Iris pigment epithelial cell (primary cell): ENCODE results near the gene FLNB.
"Not testable (repeated sequence)": the region's sequence is repeated elsewhere in the genome, so short reads cannot be mapped to it uniquely, and the experiment has no call there.

Experiments
- DNase-seq: peaks from one replicate; pipeline ENCODE4 v3.0.0-alpha.2; 2011; ENCODE audit warnings: low read depth

FLNB gene

DNA sequence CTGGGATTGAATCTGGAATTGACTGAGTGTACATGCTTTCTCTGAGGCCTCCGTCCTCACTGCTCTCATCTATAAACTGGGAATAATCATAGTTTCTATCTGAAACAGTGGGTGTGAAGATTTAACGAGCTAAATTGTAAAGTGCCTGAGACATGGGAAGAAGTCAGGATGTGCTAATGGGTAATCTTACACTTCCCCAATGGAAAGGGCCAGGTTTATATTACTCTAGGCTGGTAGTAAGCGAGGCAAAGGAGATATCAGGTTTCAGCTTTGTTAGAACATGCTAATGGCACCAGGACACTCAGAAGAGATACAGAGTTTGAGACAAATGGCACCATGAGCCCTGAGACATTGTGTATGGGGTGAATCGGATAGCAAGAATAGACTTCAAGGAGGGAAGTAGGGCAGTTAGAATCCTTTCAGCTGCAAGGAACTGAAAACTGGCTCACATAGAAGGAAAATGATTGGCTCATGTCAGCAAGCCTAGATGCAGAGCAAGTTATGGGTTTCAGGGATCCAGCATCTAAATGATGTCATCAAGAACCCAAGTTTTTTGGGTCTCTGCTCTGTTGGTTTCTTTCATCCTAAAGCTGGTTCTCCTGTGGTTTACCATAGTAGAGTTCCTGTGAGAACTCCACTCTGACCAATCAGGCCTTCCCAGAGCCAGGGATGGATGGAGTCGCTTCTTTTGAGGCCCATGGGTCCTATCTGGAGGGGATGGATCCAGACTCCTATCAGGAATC is 21.8 kb downstream of the FLNB start:
- DNase-seq = no peak

DNA sequence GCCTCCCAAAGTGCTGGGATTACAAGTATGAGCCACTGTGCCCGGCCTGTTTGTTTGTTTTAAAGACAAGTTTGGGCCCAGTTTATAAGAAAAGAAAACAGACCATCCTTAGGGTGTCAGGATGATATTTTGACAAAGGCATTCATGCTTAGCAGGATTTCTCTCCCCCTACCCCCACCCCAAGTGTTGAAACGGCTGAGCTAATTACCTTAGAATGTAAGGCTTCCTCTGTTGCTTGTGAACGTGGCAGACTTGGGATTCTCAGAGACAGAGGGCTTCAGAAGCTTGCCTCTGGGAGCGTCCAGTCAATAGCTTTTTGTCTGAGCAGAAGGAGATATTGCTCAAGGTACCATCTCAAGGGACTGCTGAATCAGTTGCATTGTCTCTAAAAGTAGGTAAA is 24.0 kb downstream of the FLNB start:
- peak; percentile 86 for DNase-seq

DNA sequence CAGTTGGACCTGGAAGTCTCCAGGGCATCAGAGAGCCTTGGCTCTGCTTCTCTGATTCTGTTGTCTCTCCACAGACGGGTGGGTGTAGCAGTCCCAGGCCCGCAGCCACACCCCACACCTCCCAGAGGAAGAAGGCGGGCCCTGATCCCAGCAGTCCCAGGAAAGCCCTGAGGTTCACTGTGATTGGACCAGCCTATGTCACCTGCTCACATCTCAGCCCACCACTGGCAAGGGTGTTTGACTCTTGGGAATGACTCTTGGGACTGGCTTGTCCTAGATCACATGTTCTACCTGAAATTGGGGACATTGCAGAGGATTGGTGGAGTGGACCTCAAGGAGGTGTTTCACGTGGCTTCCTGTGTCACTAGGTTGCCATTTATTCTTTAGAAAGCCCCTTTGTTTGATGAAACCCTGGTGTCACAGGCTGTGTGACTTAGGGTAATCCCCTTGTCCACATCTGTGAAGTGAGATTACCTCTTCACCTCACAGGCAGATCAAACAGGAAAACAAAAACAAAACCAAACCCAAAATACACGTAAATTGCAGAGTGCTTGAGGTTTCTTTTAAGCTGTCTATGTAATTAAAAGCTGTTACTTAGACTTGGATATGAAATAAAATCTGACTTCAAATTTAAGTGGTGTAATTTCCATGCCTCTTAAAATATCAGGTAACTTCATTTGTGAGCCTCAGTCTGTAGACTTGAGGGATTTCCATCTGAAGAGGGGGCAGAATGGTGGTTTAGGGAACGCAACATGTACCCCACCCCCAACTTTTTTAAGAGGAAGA is 26.7 kb downstream of the FLNB start:
- DNase-seq = no peak

DNA sequence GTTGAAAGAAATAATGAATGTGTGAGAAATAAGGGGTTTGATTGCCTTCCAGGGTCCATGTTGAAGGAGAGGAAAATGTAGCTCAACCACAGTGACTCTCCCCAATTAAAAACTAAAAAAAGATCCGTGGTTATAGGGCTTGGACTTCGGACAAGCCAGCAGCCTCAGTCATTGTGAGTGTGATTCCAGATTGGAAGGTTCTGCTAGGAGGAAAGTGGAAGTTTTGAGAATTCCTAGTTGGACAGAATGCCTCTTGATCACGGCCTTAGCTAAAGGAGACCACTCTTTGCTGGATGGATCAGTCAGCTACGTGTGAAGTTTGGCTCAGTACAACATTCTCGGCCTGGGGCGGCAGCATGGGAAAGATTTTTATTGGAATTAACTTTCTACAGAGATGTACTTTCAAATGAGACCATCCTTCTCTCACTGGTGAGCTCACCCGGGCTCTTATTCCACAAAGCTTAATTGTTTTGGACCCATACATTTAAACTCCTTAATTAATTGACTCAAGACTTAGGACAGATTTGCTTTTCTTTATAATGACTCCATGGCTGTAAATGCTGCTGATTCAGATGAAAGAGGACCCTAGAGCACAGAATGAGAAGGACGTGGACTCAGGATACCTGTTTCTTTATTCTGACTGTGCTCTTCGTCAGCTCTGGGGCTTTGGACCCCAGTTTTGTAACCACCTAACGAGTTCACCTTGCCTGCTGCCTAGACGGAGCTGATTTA is 27.5 kb downstream of the FLNB start:
- DNase-seq = no peak

DNA sequence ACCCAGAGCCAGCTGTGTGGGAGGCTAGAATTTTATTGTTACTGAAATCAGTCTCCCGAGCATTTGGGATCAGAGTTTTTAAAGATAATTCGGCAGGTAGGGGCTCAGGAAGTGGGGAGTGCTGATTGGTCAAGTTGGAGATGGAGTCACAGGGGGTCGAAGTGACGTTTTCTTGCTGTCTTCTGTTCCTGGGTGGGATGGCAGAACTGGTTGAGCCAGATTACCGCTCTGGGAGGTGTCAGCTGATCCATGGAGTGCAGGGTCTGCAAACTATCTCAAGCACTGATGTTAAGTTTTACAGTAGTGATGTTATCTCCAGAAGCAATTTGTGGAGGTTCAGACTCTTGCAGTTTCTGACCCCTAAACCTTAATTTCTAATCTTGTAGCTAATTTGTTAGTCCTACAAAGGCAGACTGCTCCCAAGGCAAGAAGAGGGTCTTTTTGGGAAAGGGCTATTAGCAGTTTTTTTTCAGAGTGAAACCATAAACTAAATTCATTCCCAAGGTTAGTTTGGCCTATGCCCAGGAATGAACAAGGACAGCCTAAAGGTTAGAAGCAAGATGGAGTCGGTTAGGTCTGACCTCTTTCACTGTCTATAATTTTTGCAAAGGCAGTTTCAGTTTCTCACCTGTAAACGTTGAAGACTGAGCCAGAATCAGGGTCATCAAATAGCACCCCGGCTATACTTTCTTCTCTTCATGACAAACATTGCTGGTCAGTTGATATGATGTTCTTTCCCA is 28.2 kb downstream of the FLNB start:
- no peak for DNase-seq

DNA sequence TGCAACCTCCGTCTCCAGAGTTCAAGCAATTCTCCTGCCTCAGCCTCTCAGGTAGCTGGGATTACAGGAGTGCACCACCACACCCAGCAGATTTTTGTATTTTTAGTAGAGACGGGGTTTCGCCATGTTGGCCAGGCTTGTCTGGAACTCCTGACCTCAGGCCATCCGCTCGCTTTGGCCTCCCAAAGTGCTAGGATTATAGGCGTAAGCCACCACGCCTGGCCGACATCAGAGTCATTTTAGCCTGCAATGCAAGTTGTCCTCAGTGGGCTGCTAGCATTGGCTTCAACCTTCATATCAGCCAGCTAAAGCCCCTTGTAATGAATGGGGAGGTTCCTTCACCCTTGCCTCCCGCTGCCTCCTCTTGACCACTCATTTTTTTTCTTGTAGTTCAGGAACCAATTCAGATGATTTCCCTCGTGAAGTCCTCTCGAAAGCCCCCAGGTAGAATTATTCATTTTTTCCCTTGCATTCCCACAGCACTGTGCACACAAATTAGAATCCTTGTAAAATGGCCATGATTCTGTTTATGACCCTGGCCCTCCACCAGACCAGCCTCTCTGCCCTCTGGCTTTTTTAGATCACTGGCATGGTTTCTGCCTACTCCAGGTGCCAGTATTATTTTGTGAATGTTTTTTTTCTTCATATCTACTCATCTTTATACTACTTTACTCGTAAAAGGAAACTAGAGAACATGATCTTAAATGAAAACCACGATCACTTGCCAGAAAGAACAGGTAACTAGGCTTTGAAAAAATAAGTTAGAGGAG is 29.1 kb downstream of the FLNB start:
- DNase-seq = no peak

DNA sequence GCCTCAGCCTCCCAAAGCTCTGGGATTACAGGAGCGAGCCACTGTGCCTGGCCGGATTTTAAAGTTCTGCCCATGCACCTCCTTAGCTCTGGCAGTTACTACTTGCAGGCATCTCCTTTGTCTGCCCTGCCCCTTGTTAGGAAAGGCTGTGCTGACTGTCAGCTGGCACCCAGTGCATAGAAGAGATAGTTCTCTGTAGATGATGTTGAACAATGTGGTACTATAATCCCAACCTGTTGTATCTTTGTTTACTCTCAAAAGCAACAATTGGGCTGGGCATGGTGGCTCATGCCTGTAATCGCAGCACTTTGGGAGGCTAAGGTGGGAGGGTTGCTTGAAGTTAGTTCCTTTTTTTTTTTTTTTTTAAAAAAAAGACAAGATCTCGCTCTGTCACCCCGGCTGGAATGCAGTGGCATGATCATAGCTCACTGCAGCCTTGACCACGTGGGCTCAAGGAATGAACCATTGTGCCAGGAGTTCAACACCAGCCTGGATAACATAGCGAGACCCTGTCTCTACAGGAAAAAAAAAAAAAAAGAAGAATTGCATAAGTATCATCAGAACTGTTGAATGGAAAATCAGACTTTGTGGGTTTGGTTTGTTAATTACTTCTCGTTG is 30.6 kb downstream of the FLNB start:
- no peak for DNase-seq

DNA sequence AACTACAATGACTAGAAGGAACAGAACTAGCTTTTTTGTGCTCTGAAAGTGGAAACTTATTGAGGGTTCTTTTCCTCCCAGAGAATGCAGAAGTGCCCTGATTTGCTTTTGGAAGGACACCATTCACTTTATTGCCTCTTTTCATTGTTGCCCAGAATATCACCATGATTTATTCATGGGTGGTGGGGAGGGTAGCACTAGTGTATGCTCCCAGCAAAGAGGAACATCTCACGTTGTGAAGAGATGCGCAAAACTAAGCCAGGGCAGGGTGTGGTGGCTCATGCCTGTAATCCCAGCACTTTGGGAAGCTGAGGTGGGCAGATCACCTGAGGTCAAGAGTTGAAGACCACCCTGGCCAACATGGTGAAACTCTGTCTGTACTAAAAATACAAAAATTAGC is 31.4 kb downstream of the FLNB start:
- no peak for DNase-seq

DNA sequence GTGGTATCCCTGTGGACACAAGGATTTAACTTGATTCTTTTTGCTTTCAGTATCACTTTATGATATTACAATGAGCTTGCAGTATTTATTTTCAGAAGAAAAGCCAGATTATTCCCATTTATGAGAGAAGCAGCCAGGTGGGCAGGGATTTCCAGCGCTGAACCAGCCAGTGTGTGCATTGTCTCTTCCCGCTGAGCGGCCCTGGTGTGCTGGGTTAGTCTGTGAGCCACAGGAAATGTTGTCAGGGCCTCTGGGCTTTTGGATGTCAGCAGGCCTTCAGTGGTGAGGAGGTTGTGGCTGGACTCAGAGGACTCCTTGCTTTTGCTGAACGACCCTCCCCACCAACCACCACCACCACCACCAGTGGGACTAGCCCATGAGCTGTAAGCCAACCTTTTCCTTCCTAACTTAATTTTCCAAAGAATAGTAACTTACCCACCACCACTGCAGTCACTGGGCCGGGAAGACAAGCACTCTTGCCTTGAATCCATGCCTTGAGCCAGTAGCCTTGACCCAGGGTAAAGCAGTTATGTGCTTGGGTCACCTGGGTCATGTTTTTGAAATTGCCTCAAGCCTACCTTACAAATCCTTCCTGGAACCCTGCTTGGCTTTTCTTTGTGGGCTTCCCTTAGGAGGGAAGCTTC is 33.1 kb downstream of the FLNB start:
- no peak for DNase-seq

DNA sequence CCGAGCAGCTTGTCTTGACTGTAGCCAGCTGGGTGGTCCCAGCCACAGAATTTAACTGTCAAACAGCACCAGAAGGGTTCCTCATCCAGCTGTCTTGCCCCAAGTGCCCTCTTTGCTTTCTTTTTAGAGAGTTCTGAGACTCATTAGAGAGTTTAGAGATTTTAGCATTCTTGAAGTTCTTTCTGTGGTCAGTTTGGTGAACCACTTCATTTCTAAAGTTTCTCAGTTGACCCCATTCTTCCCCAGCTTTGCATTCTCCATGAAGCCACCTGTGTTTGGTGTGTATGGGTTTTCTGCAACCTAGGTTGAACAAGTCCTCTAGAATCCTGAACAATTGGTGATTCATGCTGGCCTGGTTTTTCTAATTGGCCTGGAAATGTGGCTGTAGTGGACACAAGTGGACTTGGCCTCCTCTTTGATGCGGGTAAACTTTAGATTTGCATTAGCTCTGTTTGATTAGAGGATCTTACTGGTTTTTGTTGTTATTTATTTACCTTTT is 33.7 kb downstream of the FLNB start:
- peak; percentile 96 for DNase-seq

DNA sequence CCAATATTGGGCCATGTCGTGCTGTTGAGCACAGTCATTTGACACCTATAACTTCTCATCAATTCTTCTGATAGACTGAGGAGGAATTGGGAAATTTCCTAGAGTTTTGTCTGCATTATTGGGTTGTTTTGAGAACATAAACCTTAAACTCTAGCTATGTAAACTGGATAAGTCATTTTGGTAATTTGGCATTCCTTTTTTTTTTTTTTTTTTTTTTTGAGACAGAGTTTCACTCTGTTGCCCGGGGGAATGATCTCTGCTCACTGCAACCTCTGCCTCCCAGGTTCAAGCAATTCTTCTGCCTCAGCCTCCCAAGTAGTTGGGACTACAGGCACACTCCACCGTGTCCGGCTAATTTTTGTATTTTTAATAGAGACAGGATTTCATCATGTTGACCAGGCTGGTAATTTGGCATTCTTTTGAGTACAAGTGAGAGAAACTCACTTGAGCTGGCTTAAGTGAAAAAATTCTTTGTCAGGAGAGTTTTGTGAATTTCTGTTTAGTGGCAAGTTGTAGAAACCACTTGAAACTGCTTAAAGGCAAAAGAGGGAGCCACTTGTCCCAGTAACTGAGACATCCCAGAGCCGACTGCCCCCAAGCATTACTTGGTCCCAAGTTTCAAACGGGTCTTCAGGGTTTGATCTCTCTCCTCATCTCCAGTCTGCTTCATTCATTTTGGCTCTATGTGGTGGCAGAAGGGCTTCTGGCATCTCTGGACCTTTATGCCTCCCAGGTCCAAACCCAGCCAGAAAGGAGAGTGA is 34.9 kb downstream of the FLNB start:
- no peak for DNase-seq

DNA sequence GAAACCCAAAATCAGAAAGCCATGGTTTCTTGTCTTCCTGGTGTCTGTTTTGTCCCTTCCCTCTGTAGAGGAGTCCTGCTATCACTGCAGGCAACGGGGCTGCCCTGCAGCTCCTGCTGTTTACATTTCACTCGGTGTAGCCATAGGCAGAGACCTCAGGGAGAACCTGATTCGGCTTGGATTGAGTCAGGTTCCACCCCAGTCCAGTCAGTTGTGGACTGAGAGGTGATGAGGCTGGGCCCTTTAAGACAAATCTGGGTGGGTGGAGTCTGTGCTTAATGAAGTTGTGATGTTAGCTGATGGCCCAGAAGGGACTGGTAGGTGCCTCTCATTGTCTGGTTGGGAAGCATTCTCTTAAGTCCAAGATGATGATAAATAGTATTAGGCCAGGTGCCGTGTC is 35.7 kb downstream of the FLNB start:
- no peak for DNase-seq

DNA sequence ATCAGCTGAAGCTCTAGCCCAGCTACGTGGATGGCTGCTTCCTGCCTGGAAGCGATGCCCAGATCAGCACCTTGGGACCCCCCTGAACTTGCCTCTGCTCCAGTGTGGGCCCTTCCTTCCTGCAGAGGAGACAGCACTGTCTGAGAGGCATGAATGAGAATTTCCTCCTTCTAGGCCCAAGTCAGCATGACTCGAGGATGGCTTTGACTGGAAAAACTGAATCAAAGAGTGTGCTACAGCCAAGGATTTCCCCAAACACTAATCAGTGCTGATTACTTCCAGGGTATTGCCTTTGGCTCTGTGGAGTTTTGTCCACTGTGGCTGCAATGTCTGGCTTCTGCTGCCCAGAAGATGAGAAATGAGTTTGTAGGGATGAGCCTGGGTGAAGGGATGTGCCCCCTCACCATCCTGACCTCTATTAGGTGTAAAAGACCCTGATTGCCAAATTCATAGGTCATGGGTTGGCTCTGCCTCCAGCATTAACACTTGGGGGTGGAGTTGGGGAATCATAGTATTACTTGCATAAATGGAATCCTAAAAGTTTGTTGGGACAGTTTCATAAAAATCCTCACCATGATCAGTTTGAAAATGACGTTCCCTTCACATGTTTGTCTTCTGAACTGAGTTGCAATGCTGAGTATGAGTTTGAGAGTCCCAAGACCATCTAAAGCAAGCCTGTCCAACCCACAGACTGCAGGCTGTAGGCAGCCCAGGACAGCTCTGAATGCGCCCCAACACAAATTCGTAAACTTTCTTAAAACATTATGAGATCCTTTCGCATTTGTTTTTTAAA is 36.7 kb downstream of the FLNB start:
- no peak for DNase-seq

DNA sequence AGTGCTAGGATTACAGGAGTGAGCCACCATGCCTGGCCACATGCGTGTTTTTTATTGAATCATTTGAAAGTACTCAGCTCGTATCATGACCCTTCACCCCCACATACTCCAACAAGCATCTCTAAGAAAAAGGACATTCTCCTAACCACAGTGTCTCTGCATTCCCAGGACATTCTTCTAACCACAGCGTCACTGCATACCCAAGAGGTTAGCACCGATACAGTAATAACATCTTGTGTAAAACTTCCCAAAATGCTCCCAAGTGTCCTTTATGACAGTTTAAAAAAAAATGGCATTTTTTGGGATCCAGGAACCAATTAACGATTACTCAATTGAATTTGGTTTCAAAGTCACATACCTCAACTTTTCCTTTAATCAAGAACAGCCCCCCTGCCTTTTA is 39.6 kb downstream of the FLNB start:
- DNase-seq = peak; percentile 97

DNA sequence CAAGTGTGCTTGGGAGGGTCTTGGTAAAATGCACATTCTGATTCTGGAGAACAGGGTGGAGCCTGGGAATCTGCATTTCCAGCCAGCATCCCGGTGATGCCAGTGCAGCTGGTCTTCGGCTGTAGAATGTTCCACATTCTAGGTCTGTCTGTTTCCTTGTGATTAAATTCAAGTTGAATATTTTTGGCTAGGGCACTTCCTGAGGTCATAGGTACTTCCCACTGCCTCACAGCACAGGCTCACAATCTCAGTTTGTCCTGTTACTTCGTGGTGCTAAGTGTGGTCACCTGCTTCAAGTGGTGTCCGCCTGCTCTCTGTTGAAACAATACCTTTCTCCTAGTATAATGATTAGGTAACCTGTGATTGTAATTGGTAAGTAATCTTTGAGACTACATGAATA is 40.1 kb downstream of the FLNB start:
- DNase-seq = peak; percentile 67

DNA sequence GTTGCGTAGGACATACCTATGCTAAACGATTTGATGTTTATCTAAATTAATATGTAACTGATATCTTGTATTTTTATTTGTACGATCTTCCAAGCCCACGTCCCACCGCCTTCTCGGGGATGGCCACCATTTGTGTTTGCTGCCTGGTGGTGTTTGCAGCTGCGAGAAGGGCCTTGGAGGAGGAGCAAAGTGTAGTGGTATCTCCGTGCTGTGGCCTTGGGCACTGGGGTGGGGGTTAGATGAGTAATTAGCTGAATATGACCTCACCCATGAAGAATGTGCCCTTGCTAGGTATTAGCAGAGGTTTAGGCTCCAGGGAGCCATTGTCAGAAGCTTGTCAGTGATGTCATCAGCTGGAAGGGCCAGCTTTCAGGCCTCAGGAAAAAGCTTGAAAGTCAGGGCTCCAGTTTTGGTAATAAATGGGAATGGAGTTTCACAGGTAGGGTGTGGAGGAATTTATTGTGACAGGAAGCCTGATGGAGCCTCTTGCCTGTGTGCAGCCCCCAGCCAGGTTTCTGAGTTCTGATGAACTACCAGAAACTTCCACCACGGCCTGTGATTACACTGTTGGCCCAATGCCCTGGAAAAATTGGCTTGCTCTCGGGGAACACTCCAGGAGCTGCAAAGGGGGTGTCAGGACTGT is 41.0 kb downstream of the FLNB start:
- DNase-seq = peak; percentile 93

DNA sequence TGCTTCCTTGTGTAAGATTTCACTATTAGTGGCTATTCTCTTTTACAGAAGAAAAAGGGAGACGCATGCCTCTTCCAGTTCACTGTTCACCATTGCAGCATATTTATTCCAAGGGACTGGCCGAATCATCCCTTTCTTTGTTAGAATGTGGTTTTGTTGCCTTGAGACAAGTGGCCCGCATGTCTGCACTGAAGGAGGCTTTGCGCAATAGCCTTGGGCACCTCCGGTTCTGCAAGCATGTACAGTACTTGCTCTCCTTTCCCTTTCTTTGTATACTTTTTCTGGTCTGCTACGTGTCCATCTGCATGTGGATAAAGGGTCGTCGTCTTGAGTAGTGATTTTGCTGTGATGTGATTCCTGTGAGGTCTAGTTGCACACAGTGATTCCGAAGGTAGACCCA is 43.0 kb downstream of the FLNB start:
- peak; percentile 98 for DNase-seq

DNA sequence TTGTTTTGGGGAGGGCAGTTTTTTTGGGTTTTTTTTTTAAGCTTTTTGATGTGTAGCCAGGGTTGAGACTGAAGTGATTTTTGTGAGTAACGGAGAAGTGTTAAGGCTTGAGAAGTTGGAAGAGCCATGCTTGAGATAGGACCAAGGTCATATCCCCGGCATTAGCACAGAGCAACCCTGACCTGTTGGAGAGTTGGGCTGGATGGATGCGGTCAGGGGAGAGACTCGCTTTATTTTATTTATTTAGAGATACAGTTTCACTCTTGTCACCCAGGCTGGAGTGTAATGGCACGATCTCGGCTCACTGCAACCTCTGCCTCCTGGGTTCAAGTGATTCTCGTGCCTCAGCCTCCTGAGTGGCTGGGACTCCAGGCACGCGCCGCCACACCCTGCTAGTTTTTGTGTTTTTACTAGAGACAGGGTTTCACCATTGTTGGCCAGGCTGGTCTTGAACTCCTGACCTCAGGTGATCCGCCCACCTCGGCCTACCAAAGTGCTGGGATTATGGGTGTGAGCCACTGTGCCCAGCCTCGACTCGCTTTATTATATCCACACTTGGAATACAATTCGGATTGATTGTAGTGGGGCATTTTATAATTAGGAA is 43.5 kb downstream of the FLNB start:
- DNase-seq = not testable (repeated sequence)
